Activated CD4-positive, CD25-positive, alpha-beta regulatory T cell treated with anti-CD3 and anti-CD28 coated beads, Interleukin-2, amount 50 U/mL, for 16 hours (primary cell): Measurements from ENCODE around the gene HK1.

Experiments used
- DNase-seq: peaks from one replicate; pipeline ENCODE4 v3.0.0-alpha.2; 2020; ENCODE audit warnings: low read depth, low spot score

Gene HK1

DNA sequence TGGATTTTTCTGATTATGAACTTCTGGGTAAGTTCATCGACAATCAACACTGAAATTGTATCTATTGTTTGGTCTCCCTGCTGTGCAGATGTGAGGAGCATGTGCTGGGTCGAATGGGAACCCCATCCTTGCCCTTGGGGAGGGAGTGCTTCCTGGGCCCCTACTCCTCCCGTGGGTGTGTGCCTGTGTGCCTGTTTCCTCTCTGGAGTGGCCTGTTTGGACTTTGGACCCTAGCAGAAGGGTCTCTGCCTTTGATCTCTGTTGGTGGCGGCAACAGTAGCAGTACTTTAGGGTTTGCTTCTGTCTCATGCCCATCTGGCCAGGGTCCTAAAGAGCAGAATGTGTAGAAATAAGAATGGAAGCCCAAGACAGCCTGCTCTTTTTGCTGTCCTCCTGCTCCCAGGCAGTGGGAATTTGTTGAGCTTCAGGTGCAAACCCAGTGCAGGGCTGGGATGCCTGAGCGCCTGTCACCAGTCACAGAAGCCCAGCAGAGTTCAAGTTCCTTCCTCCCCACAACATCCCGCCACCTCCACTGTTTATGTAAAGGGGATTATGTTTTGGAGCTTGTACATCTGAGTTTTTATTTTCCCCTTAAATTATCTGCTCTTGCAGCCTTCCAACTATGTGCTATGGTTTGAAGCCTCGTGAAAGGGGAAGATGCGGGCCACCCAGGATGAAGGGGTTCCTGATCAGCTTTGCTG is 139.9 kb downstream of the HK1 start:
- no peak for DNase-seq

DNA sequence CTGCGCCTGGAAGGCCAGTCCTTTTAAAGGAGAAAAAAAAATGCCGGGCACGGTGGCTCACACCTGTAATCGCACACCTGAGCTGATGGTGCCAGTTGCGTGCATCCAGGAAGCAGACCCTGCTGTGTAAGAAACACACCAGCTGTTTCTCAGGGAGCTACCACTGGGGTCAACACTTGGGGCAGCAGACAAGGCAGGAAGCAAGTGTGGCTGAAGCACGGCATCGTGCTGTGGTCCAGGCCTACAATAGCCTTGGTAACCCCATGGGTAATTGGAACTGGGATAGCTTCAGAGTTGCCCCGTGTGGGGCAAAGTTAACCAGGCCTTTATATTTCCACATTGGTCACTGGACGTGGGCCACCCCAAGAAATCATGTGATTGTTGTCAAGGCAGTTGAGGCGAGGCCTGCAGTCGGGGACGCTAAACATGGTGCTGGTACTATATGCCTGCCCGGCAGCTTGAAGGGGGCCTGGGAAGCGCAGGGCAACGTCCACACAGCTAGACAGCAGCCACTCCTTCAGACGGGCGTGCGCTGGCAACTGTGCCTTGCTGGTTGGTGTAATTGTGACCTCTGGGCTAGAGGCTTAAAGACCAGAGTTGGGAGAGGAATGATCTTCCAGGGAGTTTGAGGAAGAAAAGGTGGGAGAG is 140.9 kb downstream of the HK1 start:
- no peak for DNase-seq

DNA sequence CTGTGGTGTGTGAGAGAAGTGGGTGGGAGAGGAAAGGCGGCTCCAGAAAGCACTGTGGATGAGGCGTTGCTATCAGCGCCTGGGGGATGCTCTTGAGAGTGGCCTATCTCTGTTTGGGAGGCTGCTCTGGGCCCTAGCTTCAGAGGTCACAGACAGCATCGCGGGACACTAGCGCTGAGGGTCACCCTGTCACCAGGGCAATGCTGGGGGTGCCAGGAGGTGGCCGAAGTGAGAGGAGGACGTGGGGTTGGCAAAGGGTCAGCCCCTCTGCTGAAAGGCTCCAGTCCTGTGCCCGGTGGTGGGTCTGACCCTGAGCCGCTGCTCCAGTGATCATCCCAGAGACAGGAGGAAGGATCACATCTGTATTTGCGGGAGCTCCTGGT is 141.4 kb downstream of the HK1 start:
- DNase-seq, result no peak

DNA sequence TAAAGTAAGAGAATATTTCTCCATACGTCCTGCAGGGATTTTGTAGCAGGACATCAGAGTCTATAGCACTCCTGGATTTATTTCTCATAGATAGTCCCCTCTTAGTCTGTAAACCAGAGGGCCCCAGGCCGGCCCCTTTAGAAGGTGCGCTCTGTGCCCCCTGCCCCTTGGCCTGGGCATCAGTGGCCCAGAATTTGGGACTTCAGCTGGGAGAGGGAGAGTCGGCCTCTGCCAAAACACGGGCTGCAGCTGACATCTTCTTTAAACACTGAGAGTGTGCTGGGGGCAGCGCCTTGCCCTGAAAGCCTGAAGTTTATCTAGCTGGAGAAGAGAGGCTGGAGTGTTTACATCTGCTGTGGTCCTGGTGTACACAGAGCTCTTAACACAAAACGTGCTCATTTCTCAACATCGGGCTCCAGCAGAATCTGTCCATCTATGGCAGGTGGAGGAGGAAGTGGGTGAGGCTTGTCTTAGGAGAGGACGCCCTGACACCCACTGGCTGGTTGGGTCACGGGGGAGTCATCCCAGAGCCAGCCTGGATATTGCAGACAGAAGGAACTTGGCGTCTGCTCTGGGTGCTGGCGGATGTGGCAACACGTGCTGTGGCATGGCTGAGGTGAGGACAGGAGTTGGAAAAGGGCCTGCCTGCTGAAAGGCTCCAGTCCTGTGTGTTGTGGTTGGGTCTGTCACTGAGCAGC is 143.5 kb downstream of the HK1 start:
- DNase-seq, result no peak

DNA sequence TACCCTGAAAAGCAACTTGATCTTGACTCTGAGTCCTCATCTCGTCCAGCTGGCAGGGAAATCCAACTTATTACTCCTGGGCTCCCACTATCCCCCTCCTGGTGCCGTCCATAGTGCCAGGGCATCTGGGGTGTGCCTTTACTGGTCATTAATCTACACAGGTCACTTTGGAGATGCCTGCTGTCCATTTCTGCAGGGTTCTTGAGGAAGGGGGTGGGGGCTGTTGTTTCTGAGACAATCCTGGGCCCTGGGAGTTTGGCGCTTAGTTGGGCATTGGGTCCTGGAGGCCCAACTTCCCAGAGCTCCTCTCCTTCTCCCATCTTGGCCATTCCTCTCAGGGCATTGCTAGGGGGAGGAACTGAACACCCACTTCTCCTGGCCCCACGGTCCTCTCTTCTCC is 144.4 kb downstream of the HK1 start:
- no peak for DNase-seq

DNA sequence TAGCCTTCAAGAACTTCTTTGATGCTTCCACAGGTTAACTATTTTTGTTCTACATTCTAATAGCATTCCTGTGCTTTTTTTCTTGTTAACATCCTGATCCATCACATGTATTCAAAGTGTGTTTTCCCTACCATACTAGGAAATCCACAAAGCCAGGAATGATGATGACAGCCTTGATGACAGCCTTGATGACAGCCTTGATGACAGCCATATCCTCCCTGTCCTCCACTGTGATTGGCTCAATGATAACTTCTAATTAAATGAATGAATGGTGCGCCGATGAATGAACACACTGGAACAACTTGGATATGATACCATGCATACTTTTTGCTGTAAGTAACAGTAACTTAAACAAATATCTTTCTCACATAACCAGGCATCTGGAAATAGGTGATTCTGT is 146.7 kb downstream of the HK1 start:
- DNase-seq, result no peak

DNA sequence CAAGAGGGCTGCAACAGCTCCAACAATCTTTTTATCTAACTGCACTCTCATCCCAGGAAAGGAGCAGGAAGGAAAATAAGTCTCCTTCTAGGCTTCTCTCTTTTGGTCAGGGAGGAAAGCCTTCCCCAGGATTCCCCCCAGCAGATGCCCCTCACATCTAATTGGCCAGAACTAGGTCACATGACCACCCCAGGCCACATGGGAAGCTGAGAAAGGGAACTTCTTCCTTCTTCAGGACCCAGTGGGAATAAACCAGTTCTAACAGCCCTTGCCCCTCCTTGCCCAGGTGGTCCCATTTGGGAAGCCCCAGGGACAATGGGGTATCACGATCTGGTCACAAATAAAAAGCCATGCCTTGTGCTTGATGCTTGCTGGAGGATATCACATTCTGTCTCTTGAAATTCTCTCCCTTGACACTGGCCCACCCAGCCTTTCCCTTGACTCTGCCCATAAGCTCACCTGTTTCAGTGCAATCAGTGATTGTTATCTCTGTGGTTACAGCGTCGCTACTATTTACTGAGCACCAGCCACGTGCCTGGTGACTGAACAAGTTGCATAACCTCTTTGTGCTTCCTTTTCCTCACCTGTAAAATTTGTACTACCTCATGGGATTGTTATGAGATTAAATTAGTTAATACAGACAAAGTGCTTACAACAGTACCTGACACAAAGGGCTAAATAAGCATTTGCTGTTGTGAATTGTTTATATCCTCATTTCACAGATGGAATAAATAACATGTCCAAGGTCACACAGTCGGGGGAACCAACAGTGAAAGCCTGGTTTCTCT is 147.4 kb downstream of the HK1 start:
- peak; percentile 26 for DNase-seq

DNA sequence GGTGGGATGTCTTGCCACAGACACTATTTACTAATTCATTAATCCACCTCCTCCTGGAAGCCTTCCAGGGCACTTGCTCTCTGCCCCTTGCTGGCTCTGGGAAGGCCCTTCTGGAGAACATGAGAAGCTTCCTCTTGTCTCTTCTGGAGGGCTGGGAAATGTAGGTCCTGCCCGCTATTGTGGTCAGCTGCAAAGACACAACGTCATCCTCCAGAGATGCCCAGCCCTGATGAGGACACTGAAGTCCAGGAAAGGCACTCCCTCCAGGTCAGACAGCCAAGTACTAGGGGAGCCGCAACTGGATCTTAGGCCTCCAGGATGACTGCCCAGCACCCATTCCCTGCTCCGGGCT is 148.1 kb downstream of the HK1 start:
- no peak for DNase-seq

DNA sequence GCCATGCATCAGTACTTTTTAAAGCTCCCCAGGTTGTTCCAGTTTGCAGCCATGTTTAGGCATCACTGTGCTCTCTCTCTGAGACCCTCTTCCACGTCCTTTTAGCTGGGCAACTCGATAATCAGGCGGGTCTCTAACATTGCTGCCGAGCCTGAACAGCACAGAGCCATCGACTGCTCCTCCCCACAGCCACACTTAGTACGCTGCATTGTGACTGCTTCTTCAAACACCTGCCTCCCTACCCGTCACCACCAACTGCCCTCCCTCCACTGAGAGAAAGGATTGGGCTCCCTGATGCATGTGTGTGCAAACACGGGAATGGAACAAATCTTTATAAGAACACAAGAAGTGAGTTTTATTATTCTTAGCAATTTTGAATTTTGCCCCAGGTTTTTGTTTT is 149.9 kb downstream of the HK1 start:
- DNase-seq, result no peak

DNA sequence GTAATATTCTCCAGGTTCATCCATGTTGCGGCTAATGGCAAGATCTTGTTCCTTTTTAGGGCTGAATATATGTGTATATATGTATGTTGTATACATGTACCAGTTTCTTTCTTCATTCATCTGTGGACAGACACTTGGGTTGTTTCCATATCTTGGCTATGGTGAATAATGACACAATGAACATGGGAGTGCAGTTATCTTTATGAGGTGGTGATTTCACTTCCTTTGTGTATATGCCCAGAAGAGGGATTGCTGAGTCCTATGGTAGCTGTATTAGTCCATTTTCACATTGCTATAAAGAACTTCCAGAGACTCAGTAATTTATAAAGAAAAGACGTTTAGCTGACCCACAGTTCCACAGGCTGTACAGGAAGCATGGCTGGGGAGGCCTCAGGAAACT is 155.9 kb downstream of the HK1 start:
- DNase-seq, result no peak

DNA sequence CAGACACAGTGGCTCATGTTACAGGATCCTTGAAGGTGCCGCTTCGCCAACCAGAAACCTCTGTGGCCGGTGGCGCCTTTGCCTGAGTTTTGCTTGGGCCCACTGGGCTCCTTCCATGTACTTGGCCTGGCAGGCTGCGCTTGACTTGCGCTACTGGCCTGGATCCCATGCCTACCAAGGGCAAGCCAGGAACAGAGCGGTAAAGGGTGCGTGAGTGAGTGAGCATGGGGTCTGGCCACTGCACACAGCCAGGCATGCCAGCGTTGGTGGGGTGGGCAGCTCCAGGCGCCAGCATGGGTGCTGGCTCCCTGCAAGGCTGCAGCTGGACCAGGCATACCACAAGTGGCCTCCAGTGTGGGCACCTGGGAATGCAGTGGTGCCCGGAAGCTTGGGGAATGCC is 156.6 kb downstream of the HK1 start:
- no peak for DNase-seq

DNA sequence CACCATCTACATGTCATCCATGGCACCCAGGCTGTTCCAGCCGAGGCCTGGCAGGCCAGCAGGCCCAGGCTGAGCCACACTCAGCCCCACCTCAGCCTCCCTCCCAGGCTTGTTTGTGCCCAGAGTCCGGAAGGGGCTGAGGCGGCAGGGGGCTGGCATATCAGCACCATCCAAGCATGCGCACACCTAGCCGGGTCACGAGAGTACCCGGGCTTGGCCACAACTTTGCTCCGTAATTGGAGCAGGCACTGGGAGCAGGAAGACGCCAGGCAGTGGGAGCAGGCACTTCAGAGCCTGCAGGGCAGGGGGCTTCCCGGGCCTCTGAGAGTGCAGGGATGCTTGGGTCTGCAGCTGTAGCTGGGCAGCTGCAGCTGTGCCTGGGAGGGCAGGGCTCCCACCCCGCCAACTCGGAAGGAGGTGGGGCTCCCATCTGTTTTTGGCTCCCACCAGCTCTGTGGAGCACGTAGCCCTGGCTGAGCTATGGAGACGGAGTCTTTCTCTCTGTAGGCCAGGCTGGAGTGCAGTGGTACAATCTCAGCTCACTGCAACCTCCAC is 157.7 kb downstream of the HK1 start:
- no peak for DNase-seq

DNA sequence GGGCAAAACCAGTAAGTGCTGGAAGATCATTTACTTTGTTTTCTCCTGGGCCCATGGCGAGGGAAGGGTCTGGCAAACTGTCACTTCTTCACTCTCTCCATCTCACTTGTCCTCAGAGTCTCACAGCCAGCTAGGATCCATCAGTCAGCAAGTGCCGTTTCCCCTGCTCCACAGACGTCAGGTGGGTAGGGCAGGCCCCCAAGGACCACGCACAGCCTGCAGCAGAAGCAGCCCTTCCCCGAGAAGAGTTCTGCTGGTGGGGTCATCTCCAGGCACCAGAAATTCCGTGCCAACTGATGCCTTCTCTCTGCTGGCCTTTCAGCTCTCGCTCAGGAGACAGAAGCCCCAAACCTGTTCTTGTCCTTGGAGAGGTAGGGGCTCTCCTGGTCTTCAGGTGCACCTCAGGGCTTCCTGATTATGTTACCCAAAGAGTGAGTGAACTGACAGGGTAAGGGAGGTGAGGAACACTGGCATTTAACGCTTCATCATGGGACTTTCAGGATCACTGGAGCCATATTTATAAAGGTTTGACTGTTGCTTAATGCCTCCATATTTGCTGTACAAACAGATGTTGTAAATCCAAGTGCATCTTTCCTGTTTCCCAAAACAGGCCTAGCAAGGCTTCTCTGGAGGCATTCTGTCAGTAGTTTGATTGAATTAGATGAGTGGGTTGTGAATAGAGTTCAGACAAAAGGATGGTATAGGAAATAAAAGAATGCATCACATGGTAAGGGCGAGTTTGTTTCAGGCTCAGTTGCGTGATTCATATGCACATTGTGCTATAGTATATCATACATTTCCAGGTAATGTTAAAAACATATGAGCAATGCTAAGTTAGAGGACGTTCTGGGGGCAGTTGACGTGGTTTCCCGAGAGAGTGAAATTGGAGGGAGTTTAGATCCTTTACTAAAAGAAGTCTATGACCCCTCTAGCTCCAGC is 159.3 kb downstream of the HK1 start:
- no peak for DNase-seq

DNA sequence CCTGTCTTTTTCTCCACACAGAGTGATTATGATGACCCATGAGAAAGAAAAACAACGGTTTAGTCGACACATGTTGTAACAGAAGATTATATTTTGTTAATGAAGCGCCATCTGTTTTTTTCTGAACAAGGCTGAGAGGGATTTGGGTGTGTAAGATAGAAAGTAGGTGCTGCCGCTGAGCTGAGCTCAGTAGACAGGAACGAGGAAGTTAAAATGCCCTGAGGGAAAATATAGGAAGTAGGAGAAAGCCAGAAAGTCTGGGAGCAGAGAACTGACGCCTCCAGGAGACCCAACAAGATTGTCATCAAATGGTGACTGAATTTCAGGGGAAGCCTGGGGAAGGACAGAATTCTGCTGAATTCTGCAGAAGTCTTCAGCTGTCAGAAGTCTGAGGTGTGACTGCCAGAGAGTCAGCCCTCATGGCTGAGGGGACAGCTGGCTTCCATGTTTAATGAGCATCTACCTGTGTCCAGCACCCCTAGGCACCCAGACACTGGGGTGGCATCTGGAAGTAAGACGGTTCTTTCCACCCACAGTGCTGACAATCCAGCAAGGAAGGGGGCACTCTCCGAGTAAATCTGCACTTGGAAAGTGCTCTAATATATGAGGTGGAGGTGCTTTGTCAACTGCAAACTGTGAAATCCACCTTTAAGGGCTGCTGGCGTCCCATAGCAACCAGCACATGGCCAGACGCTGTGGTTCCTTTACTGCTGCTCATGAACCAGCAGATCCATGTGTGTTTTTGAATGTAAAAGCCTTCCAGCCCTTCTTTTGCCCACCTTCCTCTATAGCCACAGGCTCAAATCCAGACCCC is 160.4 kb downstream of the HK1 start:
- no peak for DNase-seq

DNA sequence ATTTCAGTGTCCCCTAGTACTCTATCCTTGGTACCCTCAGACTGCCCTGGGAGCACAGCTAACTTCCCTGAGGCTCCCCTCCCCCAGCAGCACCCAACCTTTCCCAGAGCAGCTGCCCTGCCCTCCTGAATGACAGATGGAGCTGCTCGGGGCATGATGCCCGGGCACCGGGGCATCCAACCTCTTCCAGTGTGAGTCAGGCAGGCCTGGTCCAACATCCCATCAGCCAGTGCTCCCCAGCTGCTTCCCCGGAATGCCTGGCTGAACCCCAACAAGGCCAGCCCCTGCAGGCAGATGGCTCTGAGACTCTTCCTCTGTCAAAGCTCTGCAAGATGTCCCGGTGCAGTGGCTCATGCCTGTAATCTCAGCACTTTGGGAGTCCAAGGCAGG is 161.0 kb downstream of the HK1 start:
- DNase-seq, result no peak

DNA sequence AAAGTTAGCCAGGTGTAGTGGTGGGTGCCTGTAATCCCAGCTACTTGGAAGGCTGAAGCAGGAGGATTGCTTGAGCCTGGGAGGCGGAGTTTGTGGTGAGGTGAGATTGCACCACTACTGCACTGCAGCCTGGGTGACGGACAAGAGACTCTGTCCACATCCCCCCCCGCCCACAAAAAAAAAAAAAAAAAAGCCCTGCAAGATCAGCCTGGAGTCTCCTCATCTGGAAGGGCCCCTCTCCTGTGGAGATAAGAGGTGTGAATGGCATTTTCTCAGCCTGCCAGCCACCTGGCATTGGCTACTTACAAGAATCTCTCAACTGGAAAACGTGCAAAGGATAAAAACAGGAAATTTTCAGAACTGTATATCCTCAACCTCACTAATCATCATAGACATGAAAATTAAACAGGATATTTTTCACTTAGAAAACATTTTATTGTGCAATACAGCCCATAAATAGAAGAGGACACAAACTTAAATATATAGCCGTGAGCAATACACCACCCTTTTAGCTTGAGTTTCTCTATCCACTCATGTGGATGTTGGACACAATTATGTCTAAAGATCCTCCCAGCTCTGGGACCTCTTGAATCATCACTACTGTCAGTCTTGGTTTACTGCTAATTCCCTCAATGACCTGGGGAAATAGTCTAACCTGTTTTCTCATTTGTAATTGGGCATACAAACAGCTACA is 161.7 kb downstream of the HK1 start:
- no peak for DNase-seq

DNA sequence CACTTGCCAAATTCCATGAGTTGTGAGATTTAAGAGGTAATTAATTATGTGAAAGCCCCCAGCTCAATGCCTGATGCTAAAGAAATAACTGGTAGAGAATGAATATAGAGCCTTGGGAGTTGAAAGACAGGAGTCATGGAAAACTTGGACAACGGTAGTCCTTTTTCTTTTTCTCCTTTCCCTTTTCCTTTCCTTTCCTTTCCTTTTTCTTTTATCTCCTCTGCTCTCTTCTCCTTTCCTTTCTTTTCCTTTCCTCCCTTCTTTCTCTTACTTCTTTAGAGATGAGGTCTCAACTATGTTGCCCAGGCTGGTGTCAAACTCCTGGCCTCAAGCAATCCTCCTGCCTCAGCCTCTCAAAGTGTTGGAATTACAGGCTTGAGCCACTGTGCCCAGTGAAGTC is 165.1 kb downstream of the HK1 start:
- no peak for DNase-seq

DNA sequence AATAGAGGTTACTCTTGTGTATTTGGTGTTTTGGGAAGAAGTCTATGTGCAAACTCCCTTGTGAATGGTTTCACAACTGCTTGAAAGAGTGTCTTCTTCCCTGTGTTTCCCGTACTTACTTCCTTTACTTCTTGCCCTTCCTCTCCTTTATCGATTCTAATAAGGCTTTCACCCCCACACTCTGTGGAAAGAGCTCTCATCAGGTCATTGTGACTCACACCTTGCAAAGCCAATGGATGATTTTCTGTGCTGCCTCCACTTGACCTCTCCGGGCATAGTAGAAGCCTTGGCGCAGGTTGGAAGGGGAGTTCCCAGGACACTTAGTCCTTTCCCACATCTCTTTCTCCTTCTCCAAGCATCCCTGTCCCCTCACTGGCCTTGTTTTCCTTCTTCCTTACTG is 166.7 kb downstream of the HK1 start:
- no peak for DNase-seq

DNA sequence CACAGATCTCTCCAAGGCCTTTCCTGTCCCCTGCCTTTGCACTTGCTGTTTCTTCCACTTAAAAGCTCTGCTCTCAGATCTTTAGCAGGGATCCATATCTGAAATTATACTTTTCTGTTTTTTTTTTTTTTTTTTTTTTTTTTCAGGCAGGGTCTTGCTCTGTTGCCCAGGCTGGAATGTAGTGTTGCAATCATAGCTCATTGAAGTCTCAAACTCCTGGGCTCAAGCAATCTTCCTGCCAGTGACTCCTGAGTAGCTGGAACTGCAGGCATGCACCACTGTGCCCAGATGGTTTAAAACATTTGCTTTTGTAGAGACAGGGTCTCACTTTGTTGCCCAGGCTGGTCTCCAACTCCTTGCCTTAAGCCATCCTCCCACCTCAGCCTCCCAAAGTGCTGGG is 167.9 kb downstream of the HK1 start:
- no peak for DNase-seq
